Stimulated activated CD8-positive, alpha-beta memory T cell treated with anti-CD3 and anti-CD28 coated beads, Interleukin-4, amount 100 ng/mL, for 1 hour (primary cell): ENCODE results near the gene PEX11A.

Experiments
- DNase-seq, 2 donors: peaks; one replicate each; pipeline ENCODE4 v3.0.0-alpha.2; 2020; ENCODE audit warnings: low read depth in 2 of 2, low spot score in 1 of 2

Gene PEX11A

DNA sequence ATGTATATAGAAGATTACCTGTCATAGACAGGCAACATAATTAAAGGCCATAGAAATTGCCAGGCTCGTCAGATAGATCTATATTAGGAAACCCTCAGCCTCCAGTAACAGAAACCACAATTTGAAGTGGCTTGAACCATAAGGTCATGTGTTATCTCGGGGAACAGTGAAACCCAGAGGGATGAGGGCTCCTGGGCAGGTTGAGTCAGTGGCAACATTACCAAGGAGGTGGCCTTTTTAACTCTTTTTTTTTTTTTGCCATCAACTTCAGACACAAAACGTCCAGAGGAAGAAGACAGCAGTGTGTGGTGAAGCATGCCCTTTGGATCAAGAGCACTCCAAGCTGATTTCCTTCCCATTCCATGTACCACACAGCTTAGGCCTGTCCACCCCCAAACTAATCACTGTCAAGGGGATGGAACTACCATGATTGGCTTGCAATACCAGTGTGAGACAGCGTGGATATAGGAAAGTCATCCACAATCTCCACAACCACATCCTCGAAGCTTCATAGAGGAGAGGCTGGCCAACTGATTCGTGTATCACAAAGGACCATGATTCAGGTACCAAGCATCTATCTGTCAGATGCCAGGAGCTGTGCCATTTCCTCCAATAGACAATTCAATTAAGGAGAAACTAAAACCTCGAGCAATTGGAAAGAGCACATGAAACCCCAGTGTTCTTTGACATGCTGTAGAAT is 34.3 kb downstream of the PEX11A start:
- no peak for DNase-seq

DNA sequence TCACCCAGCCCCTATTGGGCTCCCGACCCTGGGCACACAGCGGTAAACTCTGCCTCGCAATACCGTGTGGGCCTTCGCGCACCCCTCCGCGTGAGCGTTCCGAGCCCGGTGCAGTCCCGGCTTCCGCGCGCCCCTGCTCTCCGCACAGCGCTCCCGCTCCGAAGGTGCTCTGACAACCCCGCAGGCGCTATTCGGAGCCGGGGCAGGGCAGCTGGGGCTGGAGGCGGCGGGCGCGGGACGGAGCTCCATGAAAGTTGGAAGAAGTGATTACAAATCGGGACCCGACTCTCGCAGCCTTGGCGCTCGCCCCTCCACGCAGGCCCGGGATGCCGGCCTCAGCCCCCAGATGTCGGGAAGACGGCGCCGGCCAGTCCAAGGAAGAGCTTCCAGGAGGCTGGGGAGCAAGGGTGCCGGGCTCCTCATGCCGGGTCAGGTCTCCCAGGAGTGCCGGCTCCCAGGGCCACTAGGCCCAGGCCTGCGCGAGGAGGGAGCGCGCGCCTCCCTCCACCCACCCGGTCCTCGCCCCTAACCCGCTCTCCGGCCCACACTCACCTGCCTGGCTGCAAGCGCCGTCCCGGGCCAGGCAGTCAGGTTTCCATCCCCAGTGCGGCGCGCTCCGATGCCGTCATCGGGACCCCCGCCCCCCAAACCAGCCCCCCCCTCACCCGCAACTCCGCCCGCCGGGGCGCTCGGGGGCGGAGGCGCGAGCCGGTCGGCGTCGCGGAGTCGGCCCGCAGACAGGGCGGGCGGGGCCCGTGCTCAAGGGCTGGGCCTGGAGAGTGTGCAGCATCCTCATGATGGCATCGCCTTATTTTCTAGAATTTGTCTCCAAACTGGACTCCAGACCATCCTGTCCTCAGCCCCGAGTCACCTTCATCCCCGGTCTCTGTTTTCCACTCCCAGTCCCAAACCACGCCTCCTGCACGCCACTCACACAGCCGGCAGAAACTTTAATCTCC is 35.4 kb downstream of the PEX11A start, which contains the start of gene KIF7:
TSS of gene KIF7 (minus strand) at position 621 of the 959 bp plus-strand sequence. CDS start 2,537 bp downstream, outside the sequence.
- DNase-seq, result no peak

DNA sequence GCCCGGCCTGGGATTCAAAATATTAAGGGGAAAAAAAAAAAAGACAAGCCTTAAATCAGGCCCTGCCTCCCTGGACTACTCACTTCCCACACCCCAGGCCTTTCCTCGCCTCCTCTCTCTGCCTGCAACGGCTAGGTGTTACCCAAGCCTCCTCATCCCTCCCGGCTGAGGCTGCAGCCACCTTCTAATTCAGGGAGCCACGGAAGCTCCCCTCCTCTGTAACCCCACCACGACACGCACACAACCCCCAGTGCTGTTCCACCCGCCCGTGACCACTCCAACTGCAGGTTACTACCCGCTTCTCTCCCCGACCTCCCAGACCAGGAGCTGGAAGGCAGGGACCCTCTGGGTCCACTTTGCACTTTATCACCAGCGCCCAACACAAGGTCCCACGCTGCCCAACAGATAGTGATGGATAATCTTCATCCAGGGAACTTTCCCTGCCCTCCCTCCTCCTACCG is 36.2 kb downstream of the PEX11A start:
- no peak for DNase-seq

DNA sequence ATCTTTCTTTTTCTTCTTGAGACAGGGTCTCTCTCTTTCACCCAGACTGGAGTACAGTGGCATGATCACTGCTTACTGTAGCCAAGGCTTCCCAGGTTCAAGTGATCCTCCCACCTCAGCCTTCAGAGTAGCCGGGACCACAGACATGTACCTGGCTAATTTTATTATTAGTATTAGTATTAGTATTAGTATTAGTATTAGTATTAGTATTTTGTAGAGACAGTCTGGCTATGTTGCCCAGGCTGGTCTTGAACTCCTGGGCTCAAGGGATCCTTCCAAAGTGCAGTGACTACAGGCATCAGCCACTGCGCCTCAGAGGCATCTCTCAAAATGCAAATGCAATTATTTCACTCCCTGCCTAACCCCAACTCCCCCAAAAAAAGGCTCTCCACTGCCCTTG is 37.0 kb downstream of the PEX11A start:
- DNase-seq, result no peak

DNA sequence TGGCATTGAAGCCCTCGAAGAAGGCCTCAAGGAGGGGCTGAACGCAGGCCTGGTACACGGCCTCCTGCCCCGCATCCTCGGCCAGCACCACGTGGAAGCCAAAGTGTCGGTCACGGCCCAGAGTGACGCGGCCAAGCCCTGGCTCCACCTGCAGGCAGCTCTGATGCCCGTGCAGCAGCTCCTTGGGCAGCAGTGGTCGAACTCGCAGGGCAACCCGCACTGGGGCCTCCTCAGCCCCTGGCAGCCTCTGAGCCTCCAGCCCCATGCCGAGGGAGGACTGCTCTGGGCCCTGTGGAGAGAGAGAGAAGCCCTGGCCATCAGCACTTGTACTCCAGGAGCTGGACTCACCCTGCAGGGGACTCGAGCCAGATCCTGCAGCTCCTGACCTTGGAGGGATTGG is 37.9 kb downstream of the PEX11A start:
- DNase-seq, result no peak

DNA sequence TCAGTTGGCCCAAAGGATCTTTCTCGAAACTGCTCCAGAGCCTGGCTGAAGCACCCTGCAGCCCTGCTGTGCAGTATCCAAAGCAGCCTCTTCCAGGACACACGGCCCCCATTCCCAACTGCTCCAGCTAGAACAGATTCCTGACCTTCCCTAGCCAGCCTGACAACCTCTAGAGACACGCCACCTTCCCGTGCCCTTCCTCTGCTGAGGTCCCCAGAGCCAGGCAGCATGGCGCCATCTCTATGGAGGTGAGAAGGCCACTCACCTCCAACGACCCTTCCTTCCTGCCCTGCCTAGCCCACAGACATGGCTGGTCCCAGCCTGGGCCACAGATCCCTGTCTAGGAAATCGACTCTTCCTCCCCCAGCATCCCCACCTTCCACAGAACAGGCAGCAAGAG is 38.4 kb downstream of the PEX11A start:
- no peak for DNase-seq

DNA sequence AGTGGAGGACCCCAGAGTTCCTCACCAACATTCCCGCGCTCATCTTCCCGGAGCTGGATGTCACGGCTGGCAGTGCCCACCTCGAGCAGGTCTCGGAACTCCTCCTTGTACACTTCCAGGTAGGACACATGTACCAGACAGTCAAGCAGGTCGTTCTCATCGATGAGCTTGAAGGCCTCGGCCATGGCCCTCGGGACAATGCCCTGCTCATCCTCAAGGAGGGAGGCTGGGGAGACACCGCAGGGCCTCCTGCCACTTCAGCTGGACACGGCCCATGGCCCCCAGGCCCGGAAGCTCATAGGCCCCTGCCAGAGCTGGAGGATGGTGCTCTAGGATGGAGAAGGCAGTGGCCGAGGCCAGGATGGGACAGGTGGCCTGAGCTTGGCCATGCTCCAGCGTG is 40.8 kb downstream of the PEX11A start:
- no peak for DNase-seq

DNA sequence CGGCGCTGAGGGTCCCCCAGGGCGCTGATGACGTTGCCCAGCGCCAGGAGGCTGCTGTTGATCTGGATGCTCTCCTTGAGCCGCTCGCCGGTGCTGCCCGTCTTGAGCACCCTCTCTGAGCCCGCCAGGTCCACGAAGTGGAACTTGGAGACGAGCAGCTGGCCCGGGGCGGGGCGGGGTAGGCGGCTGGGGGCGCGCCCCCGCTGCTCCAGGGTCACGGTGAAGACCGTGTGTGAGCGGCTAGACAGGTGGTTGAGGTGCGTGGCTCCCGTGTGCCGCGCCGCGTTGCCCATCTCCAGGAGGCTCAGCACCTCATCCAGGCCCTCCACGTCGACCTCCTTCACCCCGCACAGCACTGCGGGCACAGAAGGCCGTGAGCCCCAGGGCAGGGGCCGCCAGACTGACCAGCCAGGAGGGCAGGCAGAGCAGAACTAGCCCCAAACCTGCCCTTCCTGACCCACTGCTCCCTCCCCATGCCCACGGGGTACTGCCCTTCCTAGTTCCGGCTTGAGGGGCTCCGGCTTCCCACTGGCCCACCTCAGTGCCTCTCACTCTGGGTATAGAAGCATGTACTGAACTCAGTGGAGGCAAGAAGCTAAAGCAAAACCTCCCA is 41.4 kb downstream of the PEX11A start:
- no peak for DNase-seq

DNA sequence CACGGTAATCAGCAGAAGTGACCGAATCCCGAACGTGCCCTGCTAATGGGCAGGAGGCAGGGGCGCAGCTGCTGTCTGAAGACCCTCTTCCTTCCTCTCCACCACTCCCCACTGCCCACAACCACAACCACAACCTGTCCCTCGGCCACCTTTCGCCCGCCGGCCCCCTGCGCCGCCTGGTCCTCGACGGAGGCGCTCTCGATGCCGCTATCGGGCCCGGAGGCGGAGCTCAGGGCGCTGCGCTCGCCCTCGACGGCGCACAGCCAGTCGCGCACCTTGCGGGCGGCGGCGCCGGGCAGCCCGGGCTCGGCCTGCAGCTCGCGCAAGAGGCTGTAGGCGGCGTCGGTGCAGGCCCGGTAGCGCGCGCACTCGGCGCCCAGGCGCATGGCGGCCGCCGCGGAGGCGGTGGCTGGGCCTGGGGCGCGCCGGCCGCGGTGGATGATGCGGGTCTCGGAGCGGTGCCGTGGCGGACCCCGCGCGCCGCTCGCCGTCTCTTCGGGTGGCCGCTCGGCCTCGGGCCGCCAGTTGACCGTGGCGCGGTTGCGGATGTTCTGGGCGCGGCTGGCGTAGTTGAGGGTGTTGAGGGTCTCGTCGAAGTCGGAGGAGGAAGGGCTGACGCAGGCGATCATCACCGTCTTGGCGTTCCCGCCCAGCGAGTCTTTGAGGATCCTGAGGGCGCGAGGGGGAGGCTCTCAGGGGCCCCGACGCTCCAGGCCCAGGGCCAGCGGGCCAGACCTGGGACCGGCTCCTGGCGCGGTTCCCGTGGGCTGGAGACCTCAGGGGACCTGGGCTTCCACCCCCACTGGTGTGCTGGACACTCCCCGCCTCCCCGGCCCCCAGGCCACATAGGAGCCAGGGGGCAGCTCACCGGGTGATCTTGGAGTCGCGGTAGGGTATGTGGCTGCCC is 42.2 kb downstream of the PEX11A start:
- no peak for DNase-seq

DNA sequence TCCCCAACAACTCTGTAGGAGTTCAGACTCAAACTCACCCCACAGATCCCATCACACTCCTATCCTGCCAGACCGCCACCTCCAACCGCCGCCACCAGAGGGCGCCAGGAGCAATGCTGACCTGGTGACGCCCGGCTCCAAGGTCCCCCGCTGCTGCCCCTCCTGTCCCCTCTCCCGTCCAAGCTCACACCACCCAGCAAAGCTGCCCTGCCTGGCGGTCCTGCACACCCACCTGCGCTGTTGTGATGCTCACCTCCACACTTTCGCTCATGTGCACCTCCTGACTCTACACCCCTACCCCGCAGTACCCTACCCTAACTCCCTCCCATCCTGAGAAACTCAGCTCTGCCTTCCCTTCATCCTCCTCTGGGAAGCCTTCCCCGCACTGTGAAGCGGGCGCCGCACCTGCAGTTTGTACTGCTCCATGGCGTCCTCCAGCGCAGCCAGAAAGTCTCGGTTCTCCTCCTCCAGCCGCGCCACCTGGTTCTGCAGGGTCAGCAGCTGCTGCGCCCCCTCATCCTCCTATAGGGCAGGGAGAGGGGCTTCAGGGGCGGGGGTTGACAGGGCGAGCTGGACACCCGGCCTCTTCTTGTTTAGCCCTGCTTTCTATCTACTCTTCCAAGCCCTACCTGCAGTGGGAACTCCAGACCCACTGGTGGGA is 43.2 kb downstream of the PEX11A start:
- peak; percentile 9 to 24 for DNase-seq

DNA sequence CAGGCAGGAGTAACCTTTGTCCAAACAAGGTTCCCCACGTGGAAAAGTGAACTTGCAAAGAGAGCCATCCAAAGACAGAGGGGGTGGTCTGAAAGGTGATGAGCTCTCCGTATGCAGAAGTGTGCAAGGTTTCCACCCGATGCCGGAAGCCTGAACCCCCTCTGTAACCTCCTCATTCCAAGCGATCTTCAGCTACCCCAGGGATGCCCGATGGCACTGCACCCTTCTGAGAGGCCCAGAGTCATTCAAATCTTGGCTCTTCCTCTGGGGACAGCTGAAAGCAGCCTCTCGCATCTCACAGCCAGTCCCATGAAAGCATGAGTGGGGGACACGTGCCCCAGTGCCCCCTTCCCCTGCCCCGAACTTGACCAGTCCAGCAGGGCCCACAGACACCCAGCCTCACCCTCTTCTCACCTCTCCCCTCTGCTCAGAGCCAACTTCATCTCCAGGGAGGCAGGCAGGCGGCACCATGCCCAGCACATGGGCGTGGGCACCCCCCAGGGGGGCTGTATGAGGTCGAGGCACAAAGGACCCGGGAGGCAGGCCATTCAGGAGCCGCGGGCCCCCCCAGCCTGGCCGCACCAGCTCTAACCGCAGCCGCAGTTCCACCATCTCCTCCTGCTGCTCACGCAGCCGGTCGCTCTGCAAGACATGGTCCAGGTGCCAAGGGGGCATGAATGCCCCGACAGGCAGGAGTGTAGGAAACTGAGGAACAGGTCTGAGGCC is 44.0 kb downstream of the PEX11A start:
- DNase-seq, result no peak

DNA sequence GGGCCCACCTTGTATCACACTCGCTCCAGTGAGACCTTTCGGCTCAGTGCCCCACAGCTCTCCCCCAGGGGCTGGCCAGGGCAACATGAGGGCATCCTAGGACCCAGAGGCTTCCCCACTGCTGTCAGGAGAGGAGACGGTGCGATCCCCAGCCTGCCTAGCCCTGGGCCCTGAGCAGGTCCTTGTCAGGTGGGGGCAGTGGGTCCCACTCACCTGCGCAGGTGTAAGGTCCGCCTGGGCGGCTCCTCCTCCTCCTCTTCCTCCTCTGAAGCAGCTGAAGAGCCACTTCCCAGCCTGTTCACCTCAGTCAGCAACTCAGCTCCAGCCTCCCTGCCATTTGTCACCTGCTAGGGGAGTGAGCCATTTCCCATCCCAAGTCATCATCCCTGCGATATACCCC is 44.9 kb downstream of the PEX11A start:
- DNase-seq, result no peak

DNA sequence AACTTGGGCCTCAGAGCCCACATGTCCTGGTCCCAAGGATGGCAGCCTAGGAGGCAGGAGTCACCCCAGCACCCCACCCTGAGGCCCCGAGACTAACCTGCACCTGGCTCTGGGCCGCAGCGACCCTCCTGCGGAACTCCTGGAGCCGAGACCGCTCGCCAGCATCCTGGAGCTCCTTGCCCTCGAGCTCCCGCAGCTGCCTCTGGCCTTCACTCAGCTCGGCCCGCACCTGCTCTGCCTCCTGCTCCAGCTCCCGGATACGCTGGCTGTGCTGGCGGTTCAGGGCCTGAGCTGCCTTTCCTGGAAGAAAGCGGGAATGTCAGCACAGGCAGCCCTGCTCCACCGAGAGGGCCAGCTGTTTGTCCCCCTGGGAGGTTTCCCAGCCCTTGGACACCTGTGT is 48.4 kb downstream of the PEX11A start:
- no peak for DNase-seq

DNA sequence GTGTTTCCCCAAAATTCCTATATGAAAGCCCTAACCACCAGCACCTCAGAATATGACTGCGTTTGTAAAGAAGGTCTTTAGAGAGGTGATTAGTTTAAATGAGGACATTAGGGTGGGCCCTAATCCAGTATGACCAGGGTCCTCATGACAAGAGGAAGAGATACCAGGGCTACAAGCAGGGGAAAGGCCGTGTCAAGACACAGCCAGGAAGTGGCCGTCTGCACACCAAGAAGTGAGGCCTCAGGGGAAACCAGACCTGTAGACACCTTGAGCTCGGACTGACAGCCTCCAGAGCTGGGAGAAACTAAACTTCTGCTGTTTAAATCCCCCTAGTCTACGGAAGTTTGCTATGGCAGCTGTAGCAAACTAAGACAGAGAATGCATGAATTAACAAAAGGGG is 49.5 kb downstream of the PEX11A start:
- DNase-seq, result no peak

DNA sequence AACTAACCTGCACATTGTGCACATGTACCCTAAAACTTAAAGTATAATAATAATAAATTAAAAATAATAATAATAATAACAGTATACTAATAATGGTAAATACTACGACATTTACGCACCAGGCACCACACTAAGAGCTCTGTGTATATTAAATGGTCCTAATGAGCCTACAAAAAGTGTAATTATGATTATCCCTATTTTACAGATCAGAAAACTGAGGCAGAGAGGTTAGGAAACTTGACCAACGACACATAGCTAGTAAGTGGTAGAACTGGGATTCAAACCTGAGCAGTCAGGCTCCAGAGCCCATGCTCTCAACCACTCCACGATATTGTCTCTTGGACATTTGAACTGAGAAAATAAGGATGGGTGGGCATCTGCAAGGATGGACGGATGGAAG is 50.3 kb downstream of the PEX11A start:
- no peak for DNase-seq

DNA sequence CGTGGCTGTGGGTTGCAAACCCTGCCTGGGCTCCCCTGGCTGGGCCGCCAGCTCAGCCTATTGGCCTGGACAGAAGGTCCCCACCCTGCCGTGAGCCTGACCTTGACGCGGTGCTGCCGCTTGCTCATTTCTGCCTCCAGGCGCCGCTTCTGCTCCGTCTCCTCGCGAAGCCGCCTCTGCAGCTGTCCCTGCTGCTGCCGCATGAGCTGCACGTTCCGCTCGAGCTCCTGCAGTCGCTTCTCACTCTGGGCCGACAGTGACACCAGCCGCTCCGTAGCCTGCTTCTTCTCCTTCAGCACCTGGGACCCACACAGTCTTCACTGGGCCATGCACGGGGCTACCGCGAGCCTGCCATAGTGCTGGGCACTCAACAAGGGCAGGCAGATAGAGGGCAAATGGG is 57.0 kb downstream of the PEX11A start:
- DNase-seq, result no peak

DNA sequence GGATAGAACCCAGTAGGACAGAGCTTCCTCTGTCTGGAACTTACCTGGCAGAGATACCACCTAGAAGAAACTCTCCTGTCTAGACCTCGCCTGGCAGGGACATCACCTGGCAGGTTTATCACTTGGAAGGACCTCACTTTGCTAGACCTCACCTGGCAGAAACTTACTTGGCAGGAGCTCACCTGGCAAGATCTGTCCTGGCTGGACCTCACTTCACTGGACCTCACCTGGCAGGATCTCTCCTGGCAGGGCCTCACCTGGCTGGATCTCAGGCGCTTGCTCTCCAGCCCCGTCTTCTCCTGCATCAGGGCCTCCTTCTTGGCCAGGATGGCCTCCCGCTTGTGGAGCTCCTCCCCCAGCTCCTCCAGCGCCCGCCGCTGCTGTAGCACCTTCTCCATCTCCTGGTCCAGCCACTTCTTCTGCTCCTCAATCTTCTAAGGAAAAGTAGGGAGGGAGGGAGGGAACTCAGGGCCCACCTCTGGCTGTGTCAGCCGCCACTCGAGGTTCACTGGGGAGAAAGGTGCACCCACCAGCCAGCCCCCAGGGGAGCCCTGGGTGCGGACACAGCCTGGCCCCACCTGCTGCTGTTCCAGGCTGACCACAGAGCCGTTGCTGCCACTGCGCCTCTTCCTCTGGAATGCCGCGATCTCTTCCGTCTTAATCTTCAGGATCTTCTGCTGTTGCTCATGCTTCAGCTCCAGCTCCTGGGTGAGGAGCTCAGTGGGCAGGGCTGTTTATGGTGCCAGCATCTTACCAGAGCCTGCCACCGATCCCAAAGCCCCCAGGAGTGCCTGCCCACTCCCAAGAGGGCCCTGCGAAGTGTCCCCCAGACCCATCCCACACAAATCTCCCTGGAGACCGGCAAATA is 57.8 kb downstream of the PEX11A start:
- no peak for DNase-seq

DNA sequence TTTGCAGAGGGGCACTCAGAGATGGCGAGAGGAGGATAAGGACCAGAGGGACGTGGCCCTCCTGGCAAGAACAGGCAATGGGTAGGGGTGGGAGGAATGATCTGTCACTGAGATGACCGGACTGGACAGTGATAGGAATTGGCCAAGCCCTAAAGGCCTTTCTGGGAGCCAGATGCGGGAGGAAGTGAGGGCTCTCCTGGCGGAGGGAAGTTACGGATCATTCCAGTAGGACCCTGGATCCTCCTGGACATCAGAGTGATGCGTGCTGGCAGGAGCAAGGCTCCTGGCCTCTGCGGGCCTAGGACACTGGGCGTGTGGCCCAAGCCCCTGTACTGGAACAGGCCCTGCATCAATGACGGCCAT is 58.7 kb downstream of the PEX11A start:
- no peak for DNase-seq
